HG03558 (cell line): Measurements from ENCODE around the gene MRS2.
"Not testable (repeated sequence)": the region's sequence is repeated elsewhere in the genome, so short reads cannot be mapped to it uniquely, and the experiment has no call there.

ENCODE experiments used
- ATAC-seq: cut with Tn5 transposase; IDR thresholded peaks from one replicate; pipeline ENCODE4 v1.9.1; 2021; ENCODE audit warnings: moderate number of reproducible peaks; ENCODE audit not compliant: unreplicated experiment; ENCODE audit errors: extremely low read depth

MRS2 gene

DNA sequence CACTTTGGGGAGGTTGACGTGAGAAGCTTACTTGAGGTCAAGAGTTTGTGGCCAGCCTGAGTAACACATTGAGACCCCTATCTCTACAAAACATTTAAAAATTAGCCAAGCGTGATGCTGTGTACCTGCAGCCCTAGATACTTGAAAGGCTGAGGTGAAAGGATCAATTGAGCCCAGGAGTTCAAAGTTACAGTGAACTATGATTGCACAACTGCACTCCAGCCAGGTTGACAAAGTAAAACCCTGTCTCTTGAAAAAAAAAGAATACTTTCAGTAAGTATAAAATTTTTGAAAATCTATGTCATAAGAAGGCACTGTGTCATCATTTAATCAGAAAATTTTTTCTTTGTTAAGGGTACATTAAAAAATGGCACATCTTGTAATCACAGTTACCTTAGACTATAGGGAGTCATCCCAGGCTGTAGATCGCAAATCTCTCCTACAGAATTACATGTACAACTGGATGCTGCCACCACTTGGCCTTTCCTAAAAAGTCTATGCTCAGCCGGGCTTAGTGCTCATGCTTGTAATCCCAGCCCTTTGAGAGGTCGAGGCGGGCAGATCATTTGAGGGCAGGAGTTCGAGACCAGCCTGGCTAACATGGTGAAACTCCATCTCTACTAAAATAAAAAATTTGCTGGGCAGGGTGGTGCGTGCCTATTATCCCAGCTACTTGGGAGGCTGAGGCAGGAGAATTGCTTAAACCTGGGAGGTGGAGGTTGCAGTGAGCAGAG, 17.0 kb upstream of the MRS2 start:
- ATAC-seq = no peak

- ATAC-seq = no peak
Observed at GRCh38 chr6:24387818-24388217, 14.9 kb upstream of the MRS2 start.

- no peak for ATAC-seq
Observed at GRCh38 chr6:24391208-24391607, 11.5 kb upstream of the MRS2 start.

- peak; percentile 84 for ATAC-seq
Observed at GRCh38 chr6:24391756-24392405, 10.9 kb upstream of the MRS2 start.

GRCh38 chr6:24394061-24394779, 8.5 kb upstream of the MRS2 start:
- no peak for ATAC-seq

DNA sequence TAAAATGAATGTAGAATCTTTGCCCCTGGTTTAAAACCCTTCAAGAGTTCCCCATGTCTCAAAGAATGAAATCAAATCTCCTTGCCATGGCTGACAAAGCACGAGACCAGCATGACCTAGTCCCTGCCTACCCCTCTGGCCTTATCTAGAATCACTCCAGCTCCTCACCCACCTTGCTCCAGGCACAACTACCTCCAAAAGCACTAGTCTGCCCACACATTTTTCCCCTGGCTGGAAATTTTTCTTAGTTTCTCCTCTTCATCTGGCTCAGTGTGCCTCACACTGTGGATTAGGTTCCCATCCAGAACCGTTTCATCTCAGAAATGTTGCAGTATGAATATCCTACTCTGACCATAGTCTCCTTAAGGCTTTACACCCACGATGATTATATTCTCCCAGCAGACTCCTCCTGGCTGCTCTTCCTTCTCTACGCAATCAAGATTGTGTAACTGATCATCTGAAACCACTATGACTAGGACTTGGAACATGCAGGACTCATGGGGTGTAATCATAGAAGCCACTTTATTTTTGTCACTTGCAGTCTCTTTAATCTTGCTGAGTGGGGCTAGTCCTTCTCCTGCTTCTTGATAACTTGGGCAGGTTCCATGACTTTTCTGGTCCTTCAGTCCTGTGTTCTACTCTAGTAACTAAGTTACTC, 7.8 kb upstream of the MRS2 start:
- no peak for ATAC-seq

- no peak for ATAC-seq
Observed at GRCh38 chr6:24396824-24397223, 5.9 kb upstream of the MRS2 start.

DNA sequence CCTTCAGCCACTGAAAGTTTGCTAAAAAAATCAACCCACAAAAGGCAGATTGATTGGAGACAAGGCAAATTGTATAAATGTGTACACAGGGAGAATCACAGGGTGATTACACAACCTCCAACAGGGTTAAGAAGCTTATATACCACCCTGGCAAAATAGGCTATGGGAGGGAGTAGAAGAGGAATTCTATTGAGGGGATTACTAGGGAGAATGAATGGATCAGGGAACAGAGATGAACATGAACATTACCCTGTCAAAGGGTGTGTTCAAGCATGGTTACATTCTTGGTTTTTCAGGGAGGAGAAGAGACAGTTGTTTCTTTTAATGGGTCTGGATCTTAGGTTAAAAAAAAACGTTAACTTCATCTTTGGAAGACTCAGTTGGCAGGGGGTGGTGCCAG, 5.1 kb upstream of the MRS2 start:
- ATAC-seq = no peak

DNA sequence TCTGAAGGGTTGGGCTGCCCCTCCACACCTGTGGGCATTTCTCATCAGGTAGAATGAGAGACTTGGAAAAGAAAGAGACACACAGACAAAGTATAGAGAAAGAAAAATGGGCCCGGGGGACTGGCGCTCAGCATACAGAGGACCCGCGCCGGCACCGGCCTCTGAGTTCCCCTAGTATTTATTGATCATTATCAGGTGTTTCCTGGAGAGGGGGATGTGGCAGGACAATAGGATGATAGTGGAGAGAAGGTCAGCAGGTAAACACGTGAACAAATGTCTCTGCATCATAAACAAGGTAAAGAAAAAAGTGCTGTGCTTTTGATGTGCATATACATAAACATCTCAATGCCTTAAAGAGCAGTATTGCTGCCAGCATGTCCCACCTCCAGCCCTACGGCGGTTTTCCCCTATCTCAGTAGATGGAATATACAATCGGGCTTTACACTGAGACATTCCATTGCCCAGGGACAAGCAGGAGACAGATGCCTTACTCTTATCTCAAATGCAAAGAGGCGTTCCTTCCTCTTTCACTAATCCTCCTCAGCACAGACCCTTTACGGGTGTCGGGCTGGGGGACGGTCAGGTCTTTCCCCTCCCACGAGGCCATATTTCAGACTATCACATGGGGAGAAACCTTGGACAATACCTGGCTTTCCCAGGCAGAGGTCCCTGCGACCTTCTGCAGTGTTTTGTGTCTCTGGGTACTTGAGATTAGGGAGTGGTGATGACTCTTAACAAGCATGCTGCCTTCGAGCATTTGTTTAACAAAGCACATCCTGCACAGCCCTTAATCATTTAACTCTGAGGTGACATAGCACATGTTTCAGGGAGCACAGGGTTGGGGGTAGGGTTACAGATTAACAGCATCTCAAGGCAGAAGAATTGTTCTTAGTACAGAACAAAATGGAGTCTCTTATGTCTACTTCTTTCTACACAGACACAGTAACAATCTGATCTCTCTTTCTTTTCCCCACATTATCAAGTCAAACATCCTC, 2.4 kb upstream of the MRS2 start:
- not testable (repeated sequence) for ATAC-seq

DNA sequence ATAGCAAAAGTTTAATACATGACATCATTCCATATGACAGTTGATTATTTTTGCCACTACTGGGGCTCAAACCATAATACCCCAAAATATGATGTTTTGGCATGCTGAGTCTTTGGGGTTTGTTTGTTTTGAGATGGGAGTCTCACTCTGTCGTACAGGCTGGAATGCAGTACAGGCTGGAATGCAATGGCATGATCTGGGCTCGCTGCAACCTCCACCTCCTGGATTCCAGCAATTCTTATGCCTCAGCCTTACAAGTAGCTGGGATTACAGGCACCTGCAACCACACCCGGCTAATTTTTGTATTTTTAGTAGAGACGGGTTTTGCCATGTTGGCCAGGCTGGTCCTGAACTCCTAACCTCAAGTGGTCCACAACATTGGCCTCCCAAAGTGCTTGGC, 1.3 kb upstream of the MRS2 start:
- no peak for ATAC-seq

DNA sequence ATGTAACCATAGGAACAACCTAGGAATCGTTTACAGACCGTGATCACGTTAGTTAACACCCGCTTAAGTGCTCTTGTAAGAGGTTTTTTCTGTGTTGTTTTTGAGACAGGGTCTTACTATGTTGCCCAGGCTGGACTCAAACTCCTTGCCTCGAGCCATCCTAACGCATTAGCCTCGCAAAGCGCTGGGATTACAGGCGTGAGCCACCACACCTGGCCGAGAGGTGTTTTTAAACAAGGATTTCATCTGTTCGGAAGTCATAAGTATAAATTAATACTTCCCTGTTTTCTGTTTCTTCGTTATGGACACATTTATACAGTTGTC, 727 bp downstream of the MRS2 start:
- ATAC-seq = no peak

- ATAC-seq = no peak
Observed at GRCh38 chr6:24405262-24405661, 2.5 kb downstream of the MRS2 start.

DNA sequence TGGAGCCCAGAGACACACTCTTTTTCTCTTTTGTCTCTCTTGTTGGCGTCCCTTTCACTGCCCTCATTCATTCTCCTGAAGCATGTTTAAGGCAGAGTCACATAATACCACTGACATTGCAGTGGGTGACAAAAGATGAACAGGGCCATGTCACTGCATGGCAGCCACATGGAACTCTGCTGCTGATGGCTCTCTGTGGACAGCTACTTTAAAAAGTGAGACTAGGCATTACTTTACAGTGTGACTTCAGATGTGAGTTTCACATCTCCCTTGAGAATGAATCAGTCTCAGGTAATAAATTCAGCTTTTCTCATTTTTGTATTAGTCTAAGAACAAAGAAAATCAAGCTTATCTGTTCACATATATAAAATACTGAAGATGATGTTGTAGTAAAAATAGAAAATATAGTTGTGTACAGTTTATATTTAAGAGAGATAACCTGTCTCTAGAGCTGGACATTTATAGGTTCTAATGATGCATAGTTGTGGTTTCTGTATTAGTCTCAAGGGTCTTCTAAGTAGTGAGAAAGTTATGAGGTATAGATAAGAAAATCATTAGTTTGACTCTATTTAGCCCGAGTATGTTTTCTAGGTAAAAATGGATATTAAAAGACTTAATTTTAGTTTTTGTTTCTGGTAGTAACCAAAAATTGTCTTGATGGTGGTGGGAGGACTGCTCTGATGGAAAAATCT, 6.1 kb downstream of the MRS2 start:
- ATAC-seq = peak; percentile 81

GRCh38 chr6:24410622-24411021, 7.9 kb downstream of the MRS2 start:
- ATAC-seq = no peak

- ATAC-seq = no peak
Observed at GRCh38 chr6:24412294-24412693, 9.6 kb downstream of the MRS2 start.

- not testable (repeated sequence) for ATAC-seq
Observed at GRCh38 chr6:24414531-24414930, 11.8 kb downstream of the MRS2 start.

DNA sequence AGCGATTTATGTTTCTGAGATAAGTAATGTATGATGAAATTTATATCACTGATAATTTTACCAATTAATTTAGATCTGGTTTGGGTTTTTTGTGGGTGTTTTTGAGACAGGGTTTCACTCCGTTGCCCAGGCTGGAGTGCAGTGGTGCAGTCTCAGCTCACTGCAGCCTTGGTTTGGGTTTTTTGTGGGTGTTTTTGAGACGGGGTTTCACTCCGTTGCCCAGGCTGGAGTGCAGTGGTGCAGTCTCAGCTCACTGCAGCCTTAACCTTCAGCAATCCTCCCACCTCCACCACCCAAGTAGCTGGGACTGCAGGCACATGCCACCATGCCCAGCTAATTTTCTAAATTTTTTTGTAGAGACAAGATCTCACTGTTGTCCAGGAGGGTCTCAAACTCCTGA, 13.0 kb downstream of the MRS2 start:
- ATAC-seq = no peak

- no peak for ATAC-seq
Observed at GRCh38 chr6:24419526-24419925, 16.8 kb downstream of the MRS2 start.

DNA sequence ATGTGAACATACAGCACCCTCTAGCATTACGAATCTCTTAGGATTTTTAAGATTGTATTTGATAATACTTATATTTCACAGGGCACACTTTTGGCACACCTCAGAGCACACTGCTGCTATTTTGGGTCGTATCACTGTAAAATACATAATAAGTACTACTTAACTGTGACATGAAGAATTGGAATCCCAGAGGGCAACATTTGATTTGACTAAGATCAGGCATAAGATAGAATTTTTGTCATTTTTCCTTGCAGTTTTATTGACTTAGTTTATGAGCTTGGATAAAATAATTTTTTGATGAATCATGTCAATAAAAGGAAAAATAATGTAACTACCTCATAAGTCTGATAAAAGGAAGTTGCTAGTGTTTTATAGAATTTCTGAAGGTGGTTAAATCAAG, 22.4 kb downstream of the MRS2 start:
- ATAC-seq = no peak
